SIG-M5 treated with dmso at 0.1 percent for 504 hours (cell line): ENCODE results near the gene LBP.
A peak's percentile ranks its signal among the peaks of the same experiment; 100 is the strongest.
"Not testable (repeated sequence)": the region's sequence is repeated elsewhere in the genome, so short reads cannot be mapped to it uniquely, and the experiment has no call there.

Experiments used
- DNase-seq: peaks from one replicate; lab custom pipeline; 2025; ENCODE audit not compliant: unreplicated experiment; lab: John Stamatoyannopoulos, UW

The LBP gene

GRCh38 chr20:38345643-38346042, 639 bp upstream of the LBP start:
- no peak for DNase-seq

GRCh38 chr20:38346741-38347140, 459 bp downstream of the LBP start:
- no peak for DNase-seq

GRCh38 chr20:38349856-38350255, 3.6 kb downstream of the LBP start:
- no peak for DNase-seq

GRCh38 chr20:38350879-38351775, 4.8 kb downstream of the LBP start:
- DNase-seq = no peak

GRCh38 chr20:38353316-38353715, 7.0 kb downstream of the LBP start:
- no peak for DNase-seq

- DNase-seq = no peak
These were observed 7.9 kb downstream of the LBP start for GRCh38 chr20:38354227-38354626.

GRCh38 chr20:38355161-38356012, 9.1 kb downstream of the LBP start:
- peak; percentile 24 for DNase-seq

- no peak for DNase-seq
These were observed 11.4 kb downstream of the LBP start for GRCh38 chr20:38357653-38358207.

GRCh38 chr20:38358556-38358955, 12.3 kb downstream of the LBP start:
- DNase-seq = no peak

- no peak for DNase-seq
These were observed 16.9 kb downstream of the LBP start for GRCh38 chr20:38363004-38363747.

GRCh38 chr20:38369389-38369788, 23.1 kb downstream of the LBP start:
- DNase-seq = peak; percentile 69

GRCh38 chr20:38372806-38373205, 26.5 kb downstream of the LBP start:
- DNase-seq = no peak

GRCh38 chr20:38373231-38373867, 27.1 kb downstream of the LBP start:
- DNase-seq = no peak

GRCh38 chr20:38373898-38374297, 27.6 kb downstream of the LBP start:
- DNase-seq = no peak

GRCh38 chr20:38377039-38377685, 30.9 kb downstream of the LBP start:
- no peak for DNase-seq

GRCh38 chr20:38377838-38378237, 31.6 kb downstream of the LBP start:
- not testable (repeated sequence) for DNase-seq

GRCh38 chr20:38383147-38383546, 36.9 kb downstream of the LBP start:
- DNase-seq = no peak

- no peak for DNase-seq
These were observed 39.7 kb downstream of the LBP start for GRCh38 chr20:38386004-38386403.

- DNase-seq = no peak
These were observed 40.6 kb downstream of the LBP start for GRCh38 chr20:38386851-38387250.

- DNase-seq = no peak
These were observed 41.7 kb downstream of the LBP start for GRCh38 chr20:38387953-38388352.
